GM23248 (cell line): Measurements from ENCODE around the gene CFAP69.

Source experiments
- EZH2 ChIP-seq: fragments of 200-600 bp; sonication (generic); IDR thresholded peaks from 2 replicates; pipeline ENCODE4 v1.6.1; 2018; ENCODE audit warnings: antibody characterized with exemption, mild to moderate bottlenecking; ENCODE audit not compliant: insufficient read depth, poor library complexity, severe bottlenecking
- EZH2phosphoT487 ChIP-seq: fragments of 200-600 bp; sonication (generic); IDR thresholded peaks from 2 replicates; pipeline ENCODE4 v1.6.1; 2018; ENCODE audit warnings: antibody characterized with exemption, moderate library complexity, mild to moderate bottlenecking, low read depth; ENCODE audit not compliant: insufficient read depth

GRCh38 chr7:90227259-90227658 is 17.7 kb upstream of the CFAP69 start:
- TF ChIP-seq EZH2phosphoT487 (no peak), EZH2 (no peak)
